NCI-H2196 treated with DMSO at 0.1 percent for 48 hours (cell line): ENCODE data around the gene ZNF326.

Experiments
- DNase-seq: peaks from one replicate; lab custom pipeline; 2025; ENCODE audit not compliant: unreplicated experiment; lab: John Stamatoyannopoulos, UW

The ZNF326 gene

DNA sequence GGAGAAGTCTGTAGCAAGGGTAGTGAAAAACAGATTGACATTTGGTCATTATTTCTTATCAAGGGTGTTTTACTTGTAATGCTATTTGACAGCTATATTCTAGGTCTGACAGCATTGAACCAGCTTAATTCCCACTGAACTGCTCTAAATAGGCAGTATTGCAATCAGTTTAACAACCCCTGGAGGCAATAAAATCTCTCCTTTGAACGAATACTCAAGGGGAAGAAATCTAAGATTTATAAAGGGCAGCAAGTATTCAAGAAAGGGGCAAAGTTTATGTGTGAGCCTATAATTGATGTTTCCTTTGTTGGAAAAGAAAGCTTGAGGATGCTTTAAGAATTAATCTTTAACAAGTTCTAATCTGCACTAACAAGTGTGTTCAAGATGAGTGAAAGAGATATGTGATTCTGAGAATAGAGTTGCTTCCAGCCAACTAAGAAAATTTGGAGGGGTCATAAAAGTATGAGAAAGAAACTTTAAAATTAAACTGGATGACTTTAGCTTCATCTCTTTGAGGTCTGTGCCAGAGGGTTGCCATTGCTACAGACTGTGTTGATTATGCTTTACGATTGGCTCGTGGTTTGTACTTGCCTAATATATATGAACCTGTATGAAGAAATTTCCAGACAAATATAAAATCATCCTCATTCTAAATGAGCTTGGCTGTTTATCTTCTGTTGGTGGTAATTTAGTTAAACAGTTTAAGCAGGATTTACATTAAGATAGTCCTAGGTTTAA, 72.5 kb downstream of the ZNF326 start:
- no peak for DNase-seq

GRCh38 chr1:90068611-90069280, 73.8 kb downstream of the ZNF326 start:
- no peak for DNase-seq

- DNase-seq = no peak
Measured at GRCh38 chr1:90074137-90074536, 79.2 kb downstream of the ZNF326 start.

GRCh38 chr1:90074566-90074965, 79.7 kb downstream of the ZNF326 start:
- DNase-seq = no peak

DNA sequence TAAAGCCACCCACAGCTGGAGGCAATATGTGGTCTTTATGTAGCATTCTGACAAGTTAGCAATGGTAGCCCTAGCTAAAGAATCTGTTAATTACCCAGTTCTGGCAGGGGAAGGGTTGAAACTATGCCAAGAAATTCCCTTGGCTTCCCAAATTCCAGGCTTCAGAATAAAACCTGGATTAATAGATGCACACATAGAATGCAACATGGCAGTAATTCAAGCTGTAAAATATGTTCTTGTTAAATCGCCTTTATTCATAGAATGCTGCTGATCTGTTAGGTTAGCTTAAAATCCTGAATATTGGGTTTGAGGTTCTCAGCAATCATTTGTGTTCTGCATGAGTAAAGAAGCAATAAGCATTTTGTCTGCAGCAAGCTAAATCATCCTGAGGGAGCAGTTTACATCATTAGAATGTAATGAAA, 80.1 kb downstream of the ZNF326 start:
- DNase-seq = no peak

DNA sequence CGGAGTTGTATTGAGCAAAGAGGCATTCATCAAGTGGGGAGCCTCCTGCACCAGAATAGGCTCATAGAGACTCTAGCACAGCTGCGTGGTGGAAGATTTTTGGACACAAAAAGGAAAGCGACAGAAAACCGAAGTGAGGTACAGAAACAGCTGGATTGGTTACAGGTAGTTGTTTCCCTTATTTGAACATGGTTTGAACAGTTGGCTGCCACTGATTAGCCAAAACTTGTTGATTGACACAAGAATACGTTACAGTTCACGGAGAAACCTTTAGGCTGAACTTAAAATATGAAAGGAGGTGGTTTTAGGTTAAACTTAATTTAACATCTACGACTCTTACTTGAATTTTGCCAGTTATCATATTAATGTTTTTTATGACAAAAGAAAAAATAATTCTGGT, 89.1 kb downstream of the ZNF326 start:
- DNase-seq = no peak
